HG03520 (cell line): ENCODE data around the gene APOC1.
"Not testable (repeated sequence)": the region's sequence is repeated elsewhere in the genome, so short reads cannot be mapped to it uniquely, and the experiment has no call there.

Experiments
- ATAC-seq: cut with Tn5 transposase; IDR thresholded peaks from one replicate; pipeline ENCODE4 v1.9.1; 2021; ENCODE audit warnings: mild to moderate bottlenecking, moderate library complexity; ENCODE audit not compliant: unreplicated experiment

Gene APOC1

GRCh38 chr19:44914433-44915206 is at the start of gene APOC1:
TSS of gene APOC1 (plus strand) at chr19:44914608. CDS start at chr19:44914892, 284 bp downstream.
- peak; percentile 84 for ATAC-seq

- ATAC-seq, result no peak
Measured at GRCh38 chr19:44865196-44865767, 49.1 kb upstream of the APOC1 start.

- ATAC-seq, result no peak
Measured at GRCh38 chr19:44866664-44867063, 47.7 kb upstream of the APOC1 start.

- ATAC-seq, result no peak
Measured at GRCh38 chr19:44867578-44867977, 46.8 kb upstream of the APOC1 start.

GRCh38 chr19:44869733-44870470 is 44.5 kb upstream of the APOC1 start:
- no peak for ATAC-seq

GRCh38 chr19:44871809-44872208 is 42.6 kb upstream of the APOC1 start:
- ATAC-seq, result no peak

GRCh38 chr19:44872661-44873060 is 41.7 kb upstream of the APOC1 start:
- ATAC-seq, result no peak

GRCh38 chr19:44874317-44874716 is 40.1 kb upstream of the APOC1 start:
- ATAC-seq, result no peak

- ATAC-seq, result no peak
Measured at GRCh38 chr19:44875666-44876451, 38.5 kb upstream of the APOC1 start.

GRCh38 chr19:44876930-44877535 is 37.4 kb upstream of the APOC1 start:
- no peak for ATAC-seq

GRCh38 chr19:44878120-44878865 is 36.1 kb upstream of the APOC1 start:
- ATAC-seq, result no peak

GRCh38 chr19:44879309-44880065 is 34.9 kb upstream of the APOC1 start:
- no peak for ATAC-seq

- no peak for ATAC-seq
Measured at GRCh38 chr19:44882063-44882462, 32.3 kb upstream of the APOC1 start.

GRCh38 chr19:44882619-44883397 is 31.6 kb upstream of the APOC1 start:
- ATAC-seq, result not testable (repeated sequence)

GRCh38 chr19:44883922-44884321 is 30.5 kb upstream of the APOC1 start:
- no peak for ATAC-seq

GRCh38 chr19:44884566-44884965 is 29.8 kb upstream of the APOC1 start:
- ATAC-seq, result no peak

GRCh38 chr19:44886141-44886540 is 28.3 kb upstream of the APOC1 start:
- ATAC-seq, result no peak

- no peak for ATAC-seq
Measured at GRCh38 chr19:44887648-44888047, 26.8 kb upstream of the APOC1 start.
